GM18526 (cell line): Measurements from ENCODE around the gene PTEN.

ENCODE experiments used
- POLR2A ChIP-seq: IDR thresholded peaks from 3 replicates; pipeline ENCODE4 v1.6.1; 2011; ENCODE audit not compliant: insufficient read length; ENCODE audit errors: extremely low read depth

The PTEN gene

GRCh38 chr10:87983716-87984115 is 120.3 kb downstream of the PTEN start:
- no peak for TF ChIP-seq POLR2A

- no peak for TF ChIP-seq POLR2A
Observed at GRCh38 chr10:87987206-87987605, 123.8 kb downstream of the PTEN start.

GRCh38 chr10:87991946-87992345 is 128.5 kb downstream of the PTEN start:
- TF ChIP-seq POLR2A: no peak

GRCh38 chr10:88004451-88004850 is 141.0 kb downstream of the PTEN start:
- no peak for TF ChIP-seq POLR2A

- no peak for TF ChIP-seq POLR2A
Observed at GRCh38 chr10:88006261-88006660, 142.8 kb downstream of the PTEN start.

- no peak for TF ChIP-seq POLR2A
Observed at GRCh38 chr10:88008866-88009470, 145.5 kb downstream of the PTEN start.

GRCh38 chr10:88012641-88013040 is 149.2 kb downstream of the PTEN start:
- TF ChIP-seq POLR2A: no peak

GRCh38 chr10:88017781-88018180 is 154.4 kb downstream of the PTEN start:
- TF ChIP-seq POLR2A: no peak

- no peak for TF ChIP-seq POLR2A
Observed at GRCh38 chr10:88019753-88020152, 156.3 kb downstream of the PTEN start.
